ENCODE results near the gene PXK.

- TF ChIP-seq, protein P1, sequence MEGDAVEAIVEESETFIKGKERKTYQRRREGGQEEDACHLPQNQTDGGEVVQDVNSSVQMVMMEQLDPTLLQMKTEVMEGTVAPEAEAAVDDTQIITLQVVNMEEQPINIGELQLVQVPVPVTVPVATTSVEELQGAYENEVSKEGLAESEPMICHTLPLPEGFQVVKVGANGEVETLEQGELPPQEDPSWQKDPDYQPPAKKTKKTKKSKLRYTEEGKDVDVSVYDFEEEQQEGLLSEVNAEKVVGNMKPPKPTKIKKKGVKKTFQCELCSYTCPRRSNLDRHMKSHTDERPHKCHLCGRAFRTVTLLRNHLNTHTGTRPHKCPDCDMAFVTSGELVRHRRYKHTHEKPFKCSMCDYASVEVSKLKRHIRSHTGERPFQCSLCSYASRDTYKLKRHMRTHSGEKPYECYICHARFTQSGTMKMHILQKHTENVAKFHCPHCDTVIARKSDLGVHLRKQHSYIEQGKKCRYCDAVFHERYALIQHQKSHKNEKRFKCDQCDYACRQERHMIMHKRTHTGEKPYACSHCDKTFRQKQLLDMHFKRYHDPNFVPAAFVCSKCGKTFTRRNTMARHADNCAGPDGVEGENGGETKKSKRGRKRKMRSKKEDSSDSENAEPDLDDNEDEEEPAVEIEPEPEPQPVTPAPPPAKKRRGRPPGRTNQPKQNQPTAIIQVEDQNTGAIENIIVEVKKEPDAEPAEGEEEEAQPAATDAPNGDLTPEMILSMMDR (conservative IDR thresholded peaks at IDR 0.05; ENCODE audit: low read length) = no peak
- TF ChIP-seq EZH2phosphoT487 (IDR thresholded peaks at IDR 0.05; ENCODE audit: borderline replicate concordance) = no peak
Measured at GRCh38 chr3:58366699-58367098, 34.0 kb downstream of the PXK start.

All from Loucy (cell line).